ENCODE results near the gene ACTL6A. TPM values are rescaled to one million over a fixed set of nuclear protein-coding genes. Genes with fewer than 3 reads are reported as not detected.

ACTL6A gene
- total RNA-seq (2022; extraction: Qiagen RNA extraction; ENCODE audit: low read depth) = 49.1 to 71.1 TPM (median 51.8 TPM) in 5 replicates

DNA sequence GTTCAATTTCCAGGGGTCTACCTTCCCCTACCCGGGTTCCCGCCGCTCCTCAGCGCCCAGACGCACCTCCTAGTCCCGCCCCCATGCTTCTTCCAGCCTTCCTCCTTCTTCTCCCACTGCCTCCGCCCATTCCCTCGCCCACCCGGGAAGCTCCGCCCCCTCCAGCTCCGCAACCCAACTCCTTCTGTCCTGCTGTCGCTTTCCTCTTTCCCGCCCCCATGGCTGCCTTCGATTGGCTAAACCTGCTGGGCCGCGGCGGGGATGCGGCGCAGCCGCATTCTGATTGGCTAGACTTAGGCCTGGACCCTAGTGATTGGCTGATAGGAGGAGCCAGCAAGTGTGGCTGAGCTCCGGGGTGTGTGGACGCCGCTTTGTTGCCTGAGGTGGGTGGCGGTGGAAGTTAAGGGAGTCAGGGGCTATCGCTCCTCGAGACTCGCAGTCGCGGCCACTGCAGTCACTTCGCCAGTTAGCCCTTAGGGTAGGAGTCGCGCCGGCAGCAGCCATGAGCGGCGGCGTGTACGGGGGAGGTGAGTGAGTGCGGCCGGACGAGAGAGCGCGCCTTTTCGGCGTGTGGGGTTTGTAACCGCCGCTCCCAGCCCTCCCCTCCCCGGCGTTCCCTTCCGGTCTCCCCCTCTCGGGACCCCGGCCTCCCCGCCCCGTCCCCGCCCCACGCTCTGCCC lies at the start of gene ACTL6A:
Gene ACTL6A, plus strand, starts transcription at position 336 of the 680 bp plus-strand sequence. Its CDS starts 167 bp downstream, at position 503.

DNA sequence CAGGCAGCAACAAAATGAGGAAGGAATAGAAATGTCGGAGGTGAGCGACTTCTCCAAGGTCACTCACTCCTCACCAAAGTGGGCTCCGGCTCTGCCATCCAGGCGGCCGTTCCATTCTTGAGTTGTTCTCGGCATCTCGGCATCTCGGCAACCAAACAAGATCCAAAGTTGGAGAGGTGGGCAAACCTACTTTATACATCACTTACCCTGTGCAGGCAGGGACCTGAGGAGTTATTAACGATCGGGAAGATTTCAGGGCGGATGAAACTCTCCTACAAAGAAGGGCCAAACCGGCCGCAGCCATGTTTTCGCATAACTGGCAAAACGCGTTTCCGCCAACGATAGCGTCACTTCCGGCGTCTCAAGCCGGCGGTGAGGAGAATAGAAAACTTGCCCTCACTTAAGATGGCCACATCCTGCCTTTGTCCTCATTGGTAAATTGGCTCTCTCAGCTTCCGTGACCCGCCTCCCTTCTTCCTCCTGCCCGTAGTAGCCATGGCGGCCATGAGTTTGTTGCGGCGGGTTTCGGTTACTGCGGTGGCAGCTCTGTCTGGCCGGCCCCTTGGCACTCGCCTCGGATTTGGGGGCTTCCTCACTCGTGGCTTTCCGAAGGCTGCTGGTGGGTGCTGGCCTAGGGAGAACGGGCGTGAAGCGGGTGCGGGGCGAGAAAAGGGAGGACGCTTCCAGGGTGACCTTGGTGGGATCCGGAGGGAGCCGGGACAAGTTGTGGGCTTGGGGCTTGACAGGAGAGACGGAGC lies 41.8 kb downstream of the ACTL6A start, which contains the start of the genes MRPL47 and NDUFB5:
Gene MRPL47, minus strand, starts transcription at position 318 of the 758 bp plus-strand sequence. Its CDS starts 14 bp downstream, at position 304.
Gene NDUFB5, plus strand, starts transcription at position 474 of the 758 bp plus-strand sequence. Its CDS starts 22 bp downstream, at position 496.

Other genes with a start within 250 kb of the ACTL6A start
- 18.2 to 23.6 TPM (median 21.6 TPM) in 5 replicates for gene ZNF639, start 239.9 kb upstream of the ACTL6A start, total RNA-seq (2022; extraction: Qiagen RNA extraction; ENCODE audit: low read depth)
- 15.3 to 21.0 TPM (median 20.4 TPM) in 5 replicates for gene MFN1, start 215.2 kb upstream of the ACTL6A start, total RNA-seq (2022; extraction: Qiagen RNA extraction; ENCODE audit: low read depth)
- gene GNB4, start 111.5 kb upstream of the ACTL6A start, total RNA-seq (2022; extraction: Qiagen RNA extraction; ENCODE audit: low read depth) = 9.7 to 16.0 TPM (median 14.1 TPM) in 5 replicates
- 39.2 to 43.6 TPM (median 40.7 TPM) in 5 replicates for gene MRPL47, start 41.7 kb downstream of the ACTL6A start, total RNA-seq (2022; extraction: Qiagen RNA extraction; ENCODE audit: low read depth)
- 46.1 to 55.8 TPM (median 47.6 TPM) in 5 replicates for gene NDUFB5, start 41.9 kb downstream of the ACTL6A start, total RNA-seq (2022; extraction: Qiagen RNA extraction; ENCODE audit: low read depth)
- 9.3 to 11.6 TPM (median 9.8 TPM) in 5 replicates for gene USP13, start 90.1 kb downstream of the ACTL6A start, total RNA-seq (2022; extraction: Qiagen RNA extraction; ENCODE audit: low read depth)